CD4-positive, alpha-beta T cell treated with Interleukin-1 beta for 1 hour (primary cell): ENCODE measurements around the gene SSBP3.
"Not testable (repeated sequence)": the region's sequence is repeated elsewhere in the genome, so short reads cannot be mapped to it uniquely, and the experiment has no call there.

Source experiments
- DNase-seq, 2 donors: peaks; one replicate each; pipeline ENCODE4 v3.0.0-alpha.2; 2020 to 2022

The SSBP3 gene

DNA sequence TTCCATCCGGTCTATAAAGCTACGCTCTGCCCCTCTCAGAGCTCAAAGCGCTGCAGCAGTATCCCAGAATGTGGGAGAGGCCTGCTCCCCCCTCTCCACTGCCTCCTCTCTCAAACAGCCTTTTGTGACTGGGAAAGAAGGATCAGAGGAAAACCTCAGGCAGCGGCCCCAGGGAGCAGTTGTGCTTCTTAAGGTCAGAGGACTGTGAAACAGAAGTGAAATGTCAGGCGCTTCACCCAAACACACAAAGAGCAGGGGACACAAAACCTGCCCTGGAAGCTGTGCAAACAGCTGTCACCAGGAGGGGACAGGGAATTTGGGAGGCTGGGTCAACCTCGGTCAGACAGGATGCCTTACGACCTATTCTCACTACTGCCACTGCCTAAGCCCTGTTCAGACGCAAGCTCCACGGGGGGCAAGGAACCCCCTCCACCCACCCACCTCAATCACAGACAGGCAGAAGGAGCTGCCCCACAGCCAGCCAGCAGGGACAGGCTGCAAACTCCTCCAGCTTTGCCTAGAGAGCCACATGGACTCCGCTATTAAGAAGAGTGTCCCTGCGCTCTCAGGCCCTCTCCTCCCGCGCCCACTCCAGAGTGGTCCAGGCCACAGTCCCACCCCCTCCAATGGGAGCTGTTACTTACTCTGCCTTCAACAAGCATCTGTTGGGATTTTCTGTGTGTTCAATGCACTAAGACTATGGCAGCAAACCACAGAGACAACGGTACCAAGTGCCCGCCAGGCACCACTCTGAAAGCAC lies 14.6 kb downstream of the SSBP3 start:
- no peak for DNase-seq

DNA sequence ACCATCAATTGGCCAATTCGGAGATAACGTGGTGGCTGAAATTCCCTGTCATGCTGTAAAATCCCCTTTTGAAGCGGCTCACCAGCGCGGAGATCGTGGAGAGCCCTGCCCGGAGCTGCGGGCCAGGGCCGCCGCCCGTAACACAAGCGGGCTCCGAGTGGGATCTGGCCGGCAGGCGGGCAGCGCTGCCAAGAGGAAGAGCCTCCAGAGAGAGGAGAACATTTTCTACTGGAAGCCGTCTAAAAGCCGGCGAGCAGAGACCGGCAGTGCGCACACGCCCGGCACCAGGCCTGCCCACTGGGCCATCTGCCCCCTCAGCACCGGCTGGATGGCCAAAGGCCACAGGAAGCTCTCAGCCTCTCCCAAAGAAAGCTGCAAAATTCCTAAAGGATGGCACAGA lies 15.5 kb downstream of the SSBP3 start:
- DNase-seq: no peak

DNA sequence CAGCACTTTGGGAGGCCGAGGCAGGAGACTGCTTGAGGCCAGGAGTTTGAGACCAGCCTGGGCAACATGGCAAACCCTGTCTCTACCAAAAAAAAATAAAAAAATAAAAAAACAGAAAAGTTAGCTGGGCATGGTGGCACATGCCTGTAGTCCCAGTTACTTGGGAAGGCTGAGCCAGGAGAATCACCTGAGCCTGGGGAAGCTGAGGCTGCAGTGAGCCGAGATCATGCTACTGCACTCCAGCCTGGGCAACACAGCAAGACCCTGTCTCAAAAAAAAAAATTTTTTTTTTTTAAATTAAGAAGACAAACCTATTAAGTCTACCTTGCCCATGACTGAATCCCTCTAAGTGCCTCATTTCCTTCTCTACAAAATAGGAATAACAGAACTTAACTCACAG lies 16.6 kb downstream of the SSBP3 start:
- DNase-seq: not testable (repeated sequence)

DNA sequence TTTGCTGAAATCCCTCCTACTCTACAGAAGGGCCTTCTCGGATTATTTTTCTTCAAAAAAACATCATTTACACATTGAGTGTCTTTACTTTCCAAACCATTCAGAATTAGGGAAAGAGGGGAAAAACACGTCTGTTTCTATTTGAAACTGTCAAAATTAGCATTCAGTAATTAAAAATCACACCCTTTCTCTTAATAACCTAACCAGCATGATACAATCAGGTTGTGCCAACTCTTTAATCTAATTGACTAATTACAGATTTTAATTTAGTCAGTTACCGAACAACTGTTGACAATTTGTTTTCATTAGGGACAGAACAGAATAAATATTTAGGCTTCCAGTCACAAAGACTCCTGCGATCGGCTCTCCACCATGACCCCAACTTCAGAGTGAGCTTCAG lies 18.8 kb downstream of the SSBP3 start:
- DNase-seq: no peak

DNA sequence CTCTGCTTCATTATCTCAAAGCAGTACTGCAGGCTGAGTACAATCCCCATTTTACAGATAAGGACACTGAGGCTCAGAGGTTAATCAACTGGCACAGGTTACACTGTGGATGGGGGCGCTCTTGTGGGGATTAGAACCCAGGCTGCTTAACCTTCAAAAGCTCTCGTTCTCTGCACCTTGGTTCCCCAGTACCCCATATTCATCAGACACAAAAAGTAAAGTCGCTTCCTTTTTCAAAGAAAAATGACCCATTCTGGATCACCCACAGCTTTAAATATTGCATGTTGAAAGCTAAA lies 20.5 kb downstream of the SSBP3 start:
- DNase-seq: no peak

DNA sequence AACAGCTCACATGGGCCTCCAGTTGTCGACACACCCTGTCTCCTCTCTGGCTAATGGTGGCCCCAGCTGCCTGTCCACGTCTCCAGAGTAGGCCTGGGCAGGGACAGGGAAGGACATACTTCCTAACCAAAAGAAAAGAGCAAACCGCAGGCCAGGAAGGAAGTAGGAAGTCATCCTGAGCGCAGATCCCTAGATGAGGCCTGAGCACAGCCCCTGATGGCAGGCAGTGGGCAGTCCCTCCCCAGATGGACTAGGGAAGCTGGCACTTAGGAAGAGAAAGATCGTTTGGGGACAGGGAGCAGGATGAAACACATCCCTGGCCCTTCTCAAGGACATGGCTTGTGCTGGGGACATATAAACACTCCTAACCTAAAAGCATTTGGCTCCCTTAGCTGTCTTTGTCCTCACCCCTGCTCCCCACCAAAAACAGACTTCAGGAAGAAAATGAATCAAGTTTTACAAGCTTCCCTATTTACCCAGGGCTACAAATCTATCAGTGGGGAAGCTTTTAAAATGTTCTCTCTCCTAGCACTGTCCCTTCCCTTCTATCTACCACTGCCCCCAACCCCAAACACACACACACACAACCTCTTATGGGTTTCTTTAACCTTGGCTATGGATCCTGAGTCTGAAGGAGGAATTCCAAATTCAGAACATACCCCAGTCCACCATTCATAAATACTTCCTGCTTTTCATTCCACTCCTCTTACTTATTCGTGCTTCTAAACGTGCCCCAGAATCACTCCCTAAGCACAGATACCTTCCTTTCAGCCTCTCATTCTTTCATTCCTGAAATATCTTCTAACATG lies 21.1 kb downstream of the SSBP3 start:
- no peak for DNase-seq

DNA sequence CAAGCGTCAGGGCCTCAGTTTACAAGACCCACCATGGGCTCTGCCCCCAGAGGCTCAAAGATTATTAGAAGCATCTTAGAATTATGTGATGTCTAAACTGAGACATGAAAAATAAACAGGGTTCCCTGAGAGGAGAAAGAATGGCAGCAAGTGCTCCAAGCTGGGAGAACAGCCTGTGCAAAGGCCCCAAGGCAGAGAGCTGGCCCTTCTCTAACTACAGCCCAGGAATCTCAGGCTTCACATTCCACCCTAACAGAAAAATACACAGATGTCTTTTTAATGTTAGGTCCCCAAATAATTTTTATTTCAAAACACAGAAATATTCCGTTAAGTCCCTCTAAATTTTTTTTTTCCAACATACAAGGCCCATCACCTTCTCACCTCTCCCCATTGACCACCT lies 21.7 kb downstream of the SSBP3 start:
- DNase-seq: no peak

DNA sequence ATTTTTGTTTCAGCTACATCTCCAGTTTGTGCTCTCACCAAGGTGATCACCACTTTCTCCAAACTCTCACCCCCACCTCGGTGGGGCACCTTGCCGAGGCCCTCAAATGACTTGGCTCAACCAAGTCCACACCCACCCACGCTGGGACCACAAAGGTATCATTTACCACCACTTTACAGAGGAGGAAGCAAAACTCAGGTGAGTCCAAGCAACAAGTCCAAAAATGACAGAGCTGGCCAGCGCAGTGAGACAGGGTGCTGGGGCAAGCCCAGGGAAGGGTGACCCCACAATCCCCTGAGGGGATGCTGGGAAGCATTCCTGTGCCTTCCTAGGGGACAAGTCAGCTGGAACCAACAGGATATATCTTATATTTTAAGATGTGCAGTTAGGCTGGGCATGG lies 24.7 kb downstream of the SSBP3 start:
- no peak for DNase-seq

DNA sequence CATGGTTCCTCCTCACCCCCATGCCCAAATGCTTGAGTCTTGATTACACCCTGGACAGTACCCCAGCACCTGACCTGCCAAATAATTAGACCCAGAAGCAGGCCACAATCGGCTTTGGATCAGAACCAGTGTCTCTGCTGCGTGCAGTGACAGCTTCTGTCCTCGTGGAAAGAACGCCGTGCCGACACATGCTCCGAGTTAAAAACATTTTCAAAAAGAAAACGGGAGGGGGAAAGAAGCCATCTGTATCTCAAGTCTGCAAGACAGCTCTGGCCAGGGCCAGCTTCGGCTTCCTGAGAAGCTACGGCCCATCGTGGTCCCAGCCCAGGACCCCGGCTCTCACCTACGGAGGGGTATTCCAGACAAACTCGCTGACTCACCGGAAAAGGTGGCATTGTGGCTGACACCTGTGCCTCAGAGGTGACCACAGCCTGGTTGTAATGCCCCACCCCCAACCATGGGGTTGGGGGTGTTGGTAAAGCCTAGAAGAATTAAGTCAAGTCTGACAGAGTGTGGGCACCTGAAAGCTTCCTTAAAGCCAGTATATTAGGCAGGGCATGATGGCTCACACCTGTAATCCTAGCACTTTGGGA lies 25.8 kb downstream of the SSBP3 start:
- DNase-seq: peak; percentile 27 to 43

DNA sequence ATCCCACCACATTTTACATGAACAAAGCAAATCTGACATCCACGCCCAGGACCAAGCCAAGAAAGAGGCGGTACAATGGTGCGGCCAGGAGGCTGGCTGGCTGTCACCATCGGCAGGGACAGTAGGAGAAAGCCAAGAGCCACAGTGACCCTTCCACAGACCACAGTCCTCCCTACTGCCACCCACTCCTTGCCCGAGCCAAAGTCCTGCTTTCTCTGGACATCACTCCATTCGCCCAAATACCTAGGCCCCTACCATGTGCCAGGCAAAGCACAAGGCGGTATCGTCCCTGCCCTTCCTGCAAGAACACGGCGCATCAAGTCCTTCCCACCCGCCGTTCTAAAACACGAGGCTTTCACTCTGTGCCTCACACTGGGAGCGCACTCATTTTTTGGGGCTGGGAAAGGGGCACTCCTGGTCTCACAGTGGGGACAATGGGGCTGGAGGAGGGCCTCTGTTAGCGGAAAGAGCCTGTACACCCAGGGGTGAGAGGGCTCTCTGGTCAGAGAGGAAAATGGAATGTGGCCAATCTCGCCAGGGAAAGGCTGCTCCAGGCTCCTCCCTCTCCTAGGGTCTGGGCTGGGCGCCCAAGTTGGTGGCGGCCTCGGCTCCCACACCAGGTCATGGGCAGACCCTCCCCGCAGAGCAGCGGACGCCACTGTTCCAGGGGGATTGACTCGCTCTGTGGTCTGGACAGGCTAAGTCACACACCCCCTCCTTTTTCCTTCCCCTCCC lies 26.5 kb downstream of the SSBP3 start:
- DNase-seq: no peak

DNA sequence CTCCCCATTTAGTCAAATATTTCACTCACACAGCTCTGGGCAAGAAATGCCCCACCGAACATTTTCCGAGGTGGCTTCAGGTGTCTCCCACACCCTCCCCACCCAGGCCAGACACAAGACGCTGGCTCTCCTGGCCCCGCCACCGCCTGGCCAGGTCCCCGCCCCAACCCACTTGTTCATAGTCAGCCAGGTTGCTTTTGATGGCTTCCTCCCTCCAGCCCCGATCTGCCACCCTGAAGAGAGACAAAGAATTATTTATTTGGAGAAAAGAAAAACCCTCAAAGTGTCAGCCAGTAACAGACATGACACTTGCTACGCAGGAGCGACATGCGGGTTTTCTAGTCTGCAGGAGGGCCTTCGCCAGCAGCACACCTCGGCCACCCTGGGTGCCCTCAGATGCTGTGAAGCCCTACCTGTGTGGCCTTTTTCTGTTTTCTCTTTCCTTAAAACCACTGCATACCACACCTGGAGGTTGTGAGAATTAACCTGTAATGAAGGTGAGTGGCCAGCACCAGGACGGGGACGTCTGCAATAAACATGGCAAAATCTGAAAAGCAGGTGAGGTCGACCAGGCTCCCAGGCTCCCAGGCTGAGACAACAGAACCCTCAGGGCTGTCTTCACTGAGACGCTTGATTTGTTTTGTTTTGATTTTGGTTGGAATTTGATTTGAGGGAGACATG lies 27.2 kb downstream of the SSBP3 start:
- no peak for DNase-seq

DNA sequence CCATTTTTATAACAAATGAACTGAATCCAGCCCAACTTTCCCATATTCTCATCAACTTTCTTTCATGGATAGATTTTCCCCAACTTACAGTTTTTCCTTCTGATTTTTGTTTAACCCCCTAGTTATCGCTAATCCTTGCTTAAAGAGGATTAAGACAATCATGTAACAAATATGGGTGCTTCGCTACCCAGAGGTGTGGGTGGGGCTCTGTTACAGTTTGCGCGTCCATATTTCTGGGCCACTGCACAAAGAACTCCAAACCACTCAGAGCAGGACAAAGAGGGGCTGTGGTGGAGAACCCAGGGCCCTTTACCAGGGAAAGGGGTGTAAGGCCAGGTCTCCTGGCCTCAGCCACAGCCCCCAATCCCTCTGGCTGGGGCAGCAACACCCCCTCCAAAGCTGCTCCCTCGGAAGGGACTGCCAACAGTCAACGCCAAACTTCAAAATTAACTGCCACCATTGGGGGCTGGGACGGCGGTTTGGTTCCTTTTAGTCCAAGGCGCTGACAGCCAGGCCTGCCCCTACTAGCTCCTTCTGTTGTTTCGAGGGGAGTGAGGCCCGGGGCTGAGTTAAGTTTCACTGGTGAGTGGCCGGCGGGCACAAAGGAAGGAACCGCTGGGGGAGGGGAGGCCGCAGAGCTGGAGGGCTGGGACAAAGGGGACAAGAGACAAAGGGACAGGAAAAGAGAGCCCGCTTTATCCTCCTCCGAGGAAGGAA lies 27.9 kb downstream of the SSBP3 start:
- no peak for DNase-seq

DNA sequence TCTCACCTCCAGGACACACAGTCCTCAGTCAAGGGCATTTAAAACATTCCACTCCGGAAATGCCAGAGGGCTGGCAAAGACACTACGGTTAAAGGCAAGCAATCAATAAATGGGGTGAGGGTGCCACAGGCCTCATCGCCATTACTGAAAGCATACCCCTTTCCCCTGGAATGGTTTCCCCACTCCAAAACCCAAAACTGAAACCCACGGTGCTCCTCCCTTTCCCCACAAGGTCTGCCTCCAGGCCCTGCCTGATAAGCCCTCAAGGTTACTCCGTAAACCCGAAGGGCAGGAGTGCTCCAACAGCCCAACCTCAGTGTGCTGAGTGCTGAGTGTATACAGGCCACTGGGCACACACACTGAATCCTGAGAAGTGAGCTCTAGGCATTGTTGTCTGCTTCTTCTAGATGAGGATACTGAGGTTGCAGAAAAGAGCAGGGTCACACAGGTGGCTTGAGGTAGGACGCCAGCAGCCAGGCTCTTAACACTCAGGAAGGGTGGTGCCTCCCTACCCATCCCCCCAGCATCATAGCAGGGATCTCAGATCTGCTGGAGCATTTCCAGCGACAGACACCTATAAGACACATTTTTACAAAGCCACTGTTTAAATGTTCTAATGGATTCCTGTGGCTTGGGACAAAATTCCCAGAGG lies 29.0 kb downstream of the SSBP3 start:
- DNase-seq: no peak

DNA sequence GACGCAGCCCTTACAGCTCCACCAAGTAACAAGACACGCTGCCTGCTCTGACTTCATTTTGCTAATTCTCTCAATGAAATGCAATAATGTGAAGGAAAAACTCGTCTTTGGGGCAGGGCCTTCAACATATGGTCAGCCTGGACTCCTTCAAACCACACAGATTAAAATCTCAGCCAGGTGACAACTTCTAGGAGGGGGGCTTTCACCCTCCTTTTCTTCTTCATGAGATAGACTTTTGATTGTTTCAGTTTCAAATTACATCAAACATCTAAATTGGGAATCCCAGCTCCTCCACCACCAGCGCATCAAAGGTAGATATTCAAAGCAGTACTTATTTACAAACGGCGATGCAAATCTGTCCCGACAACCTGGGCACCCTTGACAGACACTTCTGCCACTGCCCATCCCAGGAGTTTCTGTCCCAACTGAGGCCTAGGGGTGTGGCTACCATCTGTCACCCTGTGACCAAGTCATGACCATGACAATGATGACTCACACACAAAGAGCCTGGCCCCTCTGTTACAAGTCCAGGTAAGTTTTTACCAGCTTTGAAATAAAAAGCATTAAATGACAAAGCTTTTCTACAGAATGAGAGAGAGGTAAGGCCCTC lies 29.7 kb downstream of the SSBP3 start:
- DNase-seq: peak in 1 of 2 donors; percentile 13

DNA sequence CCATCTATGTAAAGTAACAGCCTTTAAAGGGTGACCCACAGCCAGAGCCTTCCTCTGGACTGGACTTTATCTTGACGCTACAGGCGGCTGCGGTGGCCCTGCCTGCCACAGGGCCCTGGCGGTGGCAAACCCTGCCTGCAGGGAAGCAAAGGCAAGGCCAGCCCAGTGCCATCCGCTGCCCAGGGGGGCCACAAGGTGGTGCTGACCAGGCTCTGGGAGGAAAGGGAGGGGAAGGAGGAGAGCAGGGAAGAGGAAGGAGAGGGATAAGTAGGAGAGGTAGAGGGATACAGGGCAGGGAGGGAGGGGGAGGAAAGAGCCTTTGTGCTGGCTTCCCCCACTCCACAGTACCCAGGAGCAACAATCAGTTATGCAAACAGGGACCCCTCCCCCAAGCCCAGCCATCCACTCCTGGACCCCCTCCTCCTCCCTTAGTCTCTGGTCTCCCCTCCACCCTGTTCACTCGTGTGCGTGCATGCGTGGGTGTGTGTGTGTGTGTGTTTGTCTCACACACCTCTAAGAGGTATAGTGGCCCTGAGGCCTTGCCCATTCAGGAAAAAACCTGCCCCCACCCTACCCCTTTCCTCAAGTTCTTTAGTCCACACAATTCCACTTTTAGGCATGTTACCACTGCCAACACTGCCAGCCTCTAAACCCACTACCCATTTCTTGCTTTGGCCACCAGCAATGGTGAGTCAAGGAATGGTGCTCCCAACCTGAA lies 30.3 kb downstream of the SSBP3 start:
- DNase-seq: no peak

DNA sequence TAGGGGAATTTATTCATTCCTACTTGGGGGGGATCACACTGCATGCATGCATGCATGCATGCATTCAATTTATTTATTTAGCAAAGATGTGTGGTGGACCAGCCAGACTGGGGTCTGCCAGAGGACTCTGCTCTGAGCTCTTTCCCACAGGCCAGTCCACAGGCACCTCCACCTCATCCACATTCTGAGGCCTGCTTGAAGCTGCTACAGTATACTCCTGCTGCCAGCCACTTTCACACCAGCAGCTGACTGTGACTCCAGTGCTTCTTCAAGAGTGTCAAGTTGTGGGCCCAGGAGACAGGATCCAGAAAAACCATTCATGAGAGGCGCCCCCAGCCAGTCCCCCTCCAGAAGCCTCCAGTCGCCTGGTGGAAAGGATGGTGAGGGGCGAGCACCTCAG lies 30.9 kb downstream of the SSBP3 start:
- no peak for DNase-seq

DNA sequence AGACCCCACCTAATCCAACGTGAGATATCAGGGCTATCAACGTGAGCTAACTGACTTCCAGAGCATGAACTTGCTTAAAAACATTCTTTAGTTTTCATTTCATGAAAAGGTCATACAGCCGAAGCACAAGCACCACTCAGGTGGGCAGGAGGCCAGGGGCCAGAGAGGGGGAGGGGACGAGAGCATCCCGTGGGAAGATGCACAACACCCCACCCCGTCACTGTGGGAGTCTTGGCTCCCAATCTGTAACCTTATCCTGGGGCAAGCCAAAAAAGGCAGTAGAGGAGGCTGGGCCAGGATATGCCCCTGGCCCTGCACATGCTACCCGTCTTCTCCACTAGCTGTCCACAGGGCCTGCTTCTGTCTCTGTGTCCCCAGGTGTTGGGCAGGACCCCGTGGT lies 31.4 kb downstream of the SSBP3 start:
- DNase-seq: no peak

DNA sequence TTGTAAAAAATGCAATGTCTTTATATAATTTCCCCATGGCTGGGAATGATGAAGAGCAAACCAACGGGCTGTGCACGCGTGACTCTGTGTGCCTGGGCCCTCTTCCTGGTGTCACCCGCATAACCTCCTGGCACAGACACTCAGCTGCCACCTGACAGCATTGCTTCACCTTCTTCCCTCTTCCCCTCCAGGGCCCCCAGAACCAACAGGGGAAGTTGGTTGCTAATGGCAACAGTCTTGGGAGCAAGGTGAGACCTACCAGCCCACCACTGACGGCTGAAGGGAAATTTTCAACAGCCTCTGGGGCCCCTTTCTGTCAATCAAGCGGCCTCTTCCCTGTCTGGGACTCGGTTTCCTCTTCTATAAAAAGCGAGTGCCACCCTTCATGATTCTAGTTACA lies 33.2 kb downstream of the SSBP3 start:
- DNase-seq: peak in 1 of 2 donors; percentile 20

DNA sequence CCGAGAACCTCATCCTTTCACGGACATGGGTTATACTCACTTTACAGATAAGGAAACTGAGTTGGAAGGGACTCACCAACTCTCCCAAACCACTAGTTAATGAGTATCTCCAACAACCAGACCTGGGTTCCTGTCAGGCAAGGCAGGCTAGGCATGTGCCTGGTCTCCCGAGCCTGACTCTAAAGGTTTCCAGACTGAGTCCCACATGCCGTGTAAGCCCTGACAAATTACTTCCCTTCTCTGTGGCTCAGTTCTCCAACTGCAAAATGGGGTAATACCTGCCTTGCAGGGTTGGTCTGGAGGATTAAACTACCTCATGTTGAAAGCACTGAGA lies 34.3 kb downstream of the SSBP3 start:
- no peak for DNase-seq

DNA sequence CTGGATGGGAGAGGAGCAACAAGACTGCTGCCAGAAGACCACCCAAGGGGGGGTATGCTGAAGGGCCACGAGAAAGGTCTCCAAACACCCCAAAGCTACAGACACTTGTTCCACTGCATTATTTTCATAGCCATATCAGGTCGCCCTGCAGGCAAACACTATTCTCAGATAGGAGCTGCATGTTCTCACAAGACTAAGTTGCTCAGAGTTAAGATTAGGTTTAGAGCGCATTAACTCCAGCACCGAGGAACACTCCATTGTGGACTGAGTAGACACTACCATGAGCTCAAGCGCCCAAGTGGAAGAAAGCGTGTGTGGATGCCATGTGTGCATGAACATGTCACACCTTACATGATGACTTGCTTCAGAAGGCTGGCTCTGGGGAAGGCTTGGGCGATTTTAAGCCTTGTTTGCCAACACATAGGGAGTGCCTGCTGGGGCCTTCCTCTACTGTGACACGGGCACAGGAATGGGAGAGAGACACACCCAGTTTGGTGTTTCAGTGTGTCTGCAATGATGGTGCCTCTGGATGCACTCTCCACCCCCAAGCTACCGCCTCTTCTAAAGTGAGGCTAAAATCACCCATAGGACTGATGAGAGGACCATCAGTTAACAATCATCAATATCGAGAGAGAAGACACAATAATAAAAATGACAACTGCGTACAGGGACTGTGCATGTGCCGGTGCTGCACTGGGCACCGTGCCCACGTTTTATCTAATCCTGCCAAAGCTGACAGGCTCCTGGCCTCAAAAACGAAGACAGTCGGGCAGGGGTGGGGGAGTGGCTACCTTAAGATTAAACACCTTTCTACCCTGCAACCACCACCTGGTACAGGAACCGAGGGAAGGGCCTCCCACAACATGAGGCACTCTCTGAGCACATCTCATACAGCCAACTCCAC lies 34.9 kb downstream of the SSBP3 start:
- no peak for DNase-seq
